Endodermal cell (in vitro differentiated cells): Measurements from ENCODE around the gene CNNM4. TPM values are rescaled to one million over a fixed set of nuclear protein-coding genes. Genes with fewer than 3 reads are reported as not detected.

Experiments used
- DNase-seq: peaks from one replicate; pipeline ENCODE4 v3.0.0-alpha.2; 2017
- H3K27ac ChIP-seq: 2 replicates; pipeline ENCODE4 v1.5.1; 2013; ENCODE audit warnings: mild to moderate bottlenecking, low read depth, low read length, moderate library complexity
- H3K27me3 ChIP-seq: 2 replicates; pipeline ENCODE4 v1.6.1; 2013; ENCODE audit warnings: mild to moderate bottlenecking, low read length, moderate library complexity; ENCODE audit not compliant: insufficient read depth, control insufficient read depth, poor library complexity, severe bottlenecking
- H3K36me3 ChIP-seq: 2 replicates; pipeline ENCODE4 v1.7.0; 2013; ENCODE audit warnings: mild to moderate bottlenecking, low read length, moderate library complexity; ENCODE audit not compliant: control insufficient read depth, insufficient read depth
- H3K4me1 ChIP-seq: one replicate; pipeline ENCODE4 v1.7.0; 2013; ENCODE audit warnings: low read length; ENCODE audit not compliant: control insufficient read depth, insufficient read depth
- H3K4me3 ChIP-seq: 2 replicates; pipeline ENCODE4 v1.5.1; 2013; ENCODE audit warnings: mild to moderate bottlenecking, low read length, moderate library complexity
- H3K9ac ChIP-seq: 2 replicates; pipeline ENCODE4 v1.6.1; 2013; ENCODE audit warnings: mild to moderate bottlenecking, low read length, moderate library complexity; ENCODE audit not compliant: poor library complexity, severe bottlenecking; ENCODE audit errors: extremely low read depth
- H3K9me3 ChIP-seq: 2 replicates; pipeline ENCODE4 v1.6.1; 2013; ENCODE audit warnings: mild to moderate bottlenecking, low read length, moderate library complexity; ENCODE audit not compliant: control insufficient read depth
- H3K27ac Mint-ChIP-seq: 2 replicates; pipeline ENCODE4 v1.8.0; 2020; ENCODE audit warnings: mixed read lengths
- H3K27me3 Mint-ChIP-seq: 2 replicates; pipeline ENCODE4 v1.8.0; 2021; ENCODE audit warnings: mild to moderate bottlenecking, mixed read lengths; ENCODE audit not compliant: insufficient read depth
- H3K36me3 Mint-ChIP-seq: 2 replicates; pipeline ENCODE4 v1.8.0; 2020; ENCODE audit warnings: low read depth, mixed read lengths
- H3K4me1 Mint-ChIP-seq: 2 replicates; pipeline ENCODE4 v1.8.0; 2020; ENCODE audit warnings: mixed read lengths
- H3K4me3 Mint-ChIP-seq: 2 replicates; pipeline ENCODE4 v1.8.0; 2020; ENCODE audit warnings: mild to moderate bottlenecking, moderate library complexity, mixed read lengths
- H3K9me3 Mint-ChIP-seq: 2 replicates; pipeline ENCODE4 v1.8.0; 2020; ENCODE audit warnings: mild to moderate bottlenecking, mixed read lengths
- CTCF ChIP-seq: fragments of 200-600 bp; sonication (generic); conservative IDR thresholded peaks from 2 replicates; pipeline ENCODE4 v1.5.0; 2021; ENCODE audit warnings: antibody characterized with exemption, mild to moderate bottlenecking
- WGBS, 2 experiments: methylation state at CpG; one replicate each; pipeline versions ENCODE4 v1.1.5 to v1.1.7; 2013; ENCODE audit warnings: missing lambda C conversion rate in 2 of 2, mixed read lengths in 1 of 2; ENCODE audit not compliant: insufficient coverage in 1 of 2, insufficient read length in 1 of 2; 5-methylcytosine and 5-hydroxymethylcytosine counted together
- total RNA-seq, 2 donors: library from RNA; stranded (reverse); fragmentation: NEBNext Ultra II Directional in 1 of 2; extraction: Animal tissue kit (Norgen Biotek cat#: 25700) in 1 of 2; gene quantifications; 2 replicates in 1 of 2; 3 replicates in 1 of 2; pipeline ENCODE4 v1.2.1, GENCODE V29; 2021

The CNNM4 gene
- total RNA-seq, 2 donors from 2014 or later = 22.3 to 27.5 TPM

- no peaks in the 10 kb centered on the region for H3K27me3 Mint-ChIP-seq
- no peaks in the 10 kb centered on the region for H3K27me3 ChIP-seq
- H3K36me3 Mint-ChIP-seq = peaks cover 22% of the 10 kb centered on the region
- peaks cover 36% of the 10 kb centered on the region for H3K36me3 ChIP-seq
- 0% methylated on average over 37 to 81 of the region's 81 CpGs for WGBS, 2 experiments
- peak within 1 kb of the TSS; percentile 72 for H3K4me3 Mint-ChIP-seq
- H3K4me1 Mint-ChIP-seq = peaks cover 17% of the 10 kb centered on the region
- DNase-seq = peak; percentile 99
- peaks cover 5% of the 10 kb centered on the region for H3K4me1 ChIP-seq
- TF ChIP-seq CTCF = peak; percentile 86
- H3K4me3 ChIP-seq = peak within 1 kb of the TSS; percentile 91
- H3K27ac ChIP-seq = peak within 1 kb of the TSS; percentile 44
- no peaks in the 10 kb centered on the region for H3K9me3 Mint-ChIP-seq
- H3K27ac Mint-ChIP-seq = peak within 1 kb of the TSS; percentile 91
- no peaks in the 10 kb centered on the region for H3K9me3 ChIP-seq
- peak within 1 kb of the TSS; percentile 53 for H3K9ac ChIP-seq
These were observed 97.1 kb downstream of the CNNM4 start, which contains the start of gene ANKRD39 for GRCh38 chr2:96857667-96858372. TSS of gene ANKRD39 (minus strand) at chr2:96858016. CDS start at chr2:96857987, 29 bp downstream.

- peak overlapping the region; percentile 32 for H3K27ac ChIP-seq
- DNase-seq = no peak
- H3K9ac ChIP-seq = peak overlapping the region; percentile 25
- 62 to 66% methylated on average over 5 to 11 of the region's 11 CpGs for WGBS, 2 experiments
- Mint-ChIP-seq H3K4me3 (peak overlapping the region; percentile 72), H3K27ac (peak overlapping the region; percentile 91), H3K36me3 (peaks cover 25% of the 10 kb centered on the region), H3K4me1 (peaks cover 17% of the 10 kb centered on the region), H3K27me3 (no peaks in the 10 kb centered on the region), H3K9me3 (no peaks in the 10 kb centered on the region)
- H3K27me3 ChIP-seq = no peaks in the 10 kb centered on the region
- H3K4me1 ChIP-seq = peaks cover 5% of the 10 kb centered on the region
- H3K4me3 ChIP-seq = peak overlapping the region; percentile 72
- no peaks in the 10 kb centered on the region for H3K9me3 ChIP-seq
- H3K36me3 ChIP-seq = peaks cover 37% of the 10 kb centered on the region
- no peak for TF ChIP-seq CTCF
These were observed 98.5 kb downstream of the CNNM4 start for GRCh38 chr2:96859099-96859649.

- no peak overlapping the region for H3K9ac ChIP-seq
- no peak overlapping the region for H3K27ac ChIP-seq
- H3K36me3 ChIP-seq = peaks cover 37% of the 10 kb centered on the region
- Mint-ChIP-seq H3K36me3 (peaks cover 27% of the 10 kb centered on the region), H3K4me3 (no peak overlapping the region), H3K27ac (peak overlapping the region; percentile 91), H3K4me1 (peaks cover 17% of the 10 kb centered on the region), H3K9me3 (no peaks in the 10 kb centered on the region), H3K27me3 (no peaks in the 10 kb centered on the region)
- WGBS, 2 experiments = 92 to 93% methylated on average over 2 to 4 of the region's 4 CpGs
- no peaks in the 10 kb centered on the region for H3K27me3 ChIP-seq
- DNase-seq = no peak
- H3K4me1 ChIP-seq = peaks cover 5% of the 10 kb centered on the region
- TF ChIP-seq CTCF = no peak
- H3K4me3 ChIP-seq = no peak overlapping the region
- H3K9me3 ChIP-seq = no peaks in the 10 kb centered on the region
These were observed 99.0 kb downstream of the CNNM4 start for GRCh38 chr2:96859681-96860064.
